Measurements from ENCODE around the gene CLASRP.
A peak's percentile ranks its signal among the peaks of the same experiment; 100 is the strongest.

Gene CLASRP

GRCh38 chr19:45071969-45072790 lies 33.3 kb downstream of the CLASRP start:
- TF ChIP-seq CTCF (IDR thresholded peaks at IDR 0.05) (no peak), ZFX (IDR thresholded peaks at IDR 0.05; ENCODE audit: borderline replicate concordance) (no peak)
- H3K27ac ChIP-seq: no peak overlapping the region

GRCh38 chr19:45074744-45075300 lies 36.0 kb downstream of the CLASRP start:
- no peak overlapping the region for H3K27ac ChIP-seq
- TF ChIP-seq CTCF (IDR thresholded peaks at IDR 0.05): no peak
- no peak for TF ChIP-seq ZFX (IDR thresholded peaks at IDR 0.05; ENCODE audit: borderline replicate concordance)

GRCh38 chr19:45075301-45076028 lies 36.6 kb downstream of the CLASRP start:
- peak overlapping the region; percentile 77 for H3K27ac ChIP-seq
- TF ChIP-seq ZFX (IDR thresholded peaks at IDR 0.05; ENCODE audit: borderline replicate concordance): no peak
- no peak for TF ChIP-seq CTCF (IDR thresholded peaks at IDR 0.05)

GRCh38 chr19:45076029-45076850 lies 37.4 kb downstream of the CLASRP start, which contains the start of gene ZNF296:
Gene ZNF296, minus strand, starts transcription at chr19:45076478. Its CDS starts 105 bp downstream, at chr19:45076373.
- H3K27ac ChIP-seq: peak within 1 kb of the TSS; percentile 77
- TF ChIP-seq ZFX (IDR thresholded peaks at IDR 0.05; ENCODE audit: borderline replicate concordance): no peak
- TF ChIP-seq CTCF (IDR thresholded peaks at IDR 0.05): no peak

GRCh38 chr19:45076851-45077730 lies 38.2 kb downstream of the CLASRP start:
- H3K27ac ChIP-seq: peak overlapping the region; percentile 77
- TF ChIP-seq ZFX (IDR thresholded peaks at IDR 0.05; ENCODE audit: borderline replicate concordance): no peak
- TF ChIP-seq CTCF (IDR thresholded peaks at IDR 0.05): no peak

GRCh38 chr19:45078390-45079062 lies 39.7 kb downstream of the CLASRP start:
- TF ChIP-seq CTCF (IDR thresholded peaks at IDR 0.05): no peak
- TF ChIP-seq ZFX (IDR thresholded peaks at IDR 0.05; ENCODE audit: borderline replicate concordance): no peak
- peak overlapping the region; percentile 66 for H3K27ac ChIP-seq
